HCT116 (cell line): ENCODE measurements around the gene SAE1.

Experiments used
- CBX3 ChIP-seq: IDR thresholded peaks from 2 replicates; pipeline ENCODE4 v1.6.1; 2012; ENCODE audit warnings: low read depth
- JUND ChIP-seq: IDR thresholded peaks from 2 replicates; pipeline ENCODE4 v1.6.1; 2012
- POLR2AphosphoS5 ChIP-seq: IDR thresholded peaks from 2 replicates; pipeline ENCODE4 v1.6.1; 2011; ENCODE audit warnings: mild to moderate bottlenecking, low read depth, low read length, moderate library complexity
- YY1 ChIP-seq: IDR thresholded peaks from 2 replicates; pipeline ENCODE4 v1.6.1; 2011; ENCODE audit warnings: low read length, low read depth, moderate library complexity, mild to moderate bottlenecking; ENCODE audit not compliant: insufficient replicate concordance; ENCODE audit errors: extremely low read depth
- ZNF274 ChIP-seq: fragments of 200-500 bp; sonication (Bioruptor generic); IDR thresholded peaks from 2 replicates; pipeline ENCODE4 v1.6.1; 2014; ENCODE audit warnings: mild to moderate bottlenecking, low read depth, low read length, inconsistent platforms
- TF ChIP-seq, protein P1 (sequence below), 3 experiments: fragments of 200-600 bp in 1 of 3; sonication (generic) in 1 of 3; IDR thresholded peaks in 2 of 3; conservative IDR thresholded peaks in 1 of 3; 2 replicates each; pipeline ENCODE4 v1.5.1; 2012 to 2017; ENCODE audit warnings: low read depth in 2 of 3, low read length in 2 of 3, antibody characterized with exemption in 1 of 3, borderline replicate concordance in 1 of 3, control low read depth in 1 of 3, mild to moderate bottlenecking in 1 of 3, mixed read lengths in 1 of 3, mixed run types in 1 of 3, moderate library complexity in 1 of 3; ENCODE audit not compliant: insufficient read depth in 1 of 3

DNA sequence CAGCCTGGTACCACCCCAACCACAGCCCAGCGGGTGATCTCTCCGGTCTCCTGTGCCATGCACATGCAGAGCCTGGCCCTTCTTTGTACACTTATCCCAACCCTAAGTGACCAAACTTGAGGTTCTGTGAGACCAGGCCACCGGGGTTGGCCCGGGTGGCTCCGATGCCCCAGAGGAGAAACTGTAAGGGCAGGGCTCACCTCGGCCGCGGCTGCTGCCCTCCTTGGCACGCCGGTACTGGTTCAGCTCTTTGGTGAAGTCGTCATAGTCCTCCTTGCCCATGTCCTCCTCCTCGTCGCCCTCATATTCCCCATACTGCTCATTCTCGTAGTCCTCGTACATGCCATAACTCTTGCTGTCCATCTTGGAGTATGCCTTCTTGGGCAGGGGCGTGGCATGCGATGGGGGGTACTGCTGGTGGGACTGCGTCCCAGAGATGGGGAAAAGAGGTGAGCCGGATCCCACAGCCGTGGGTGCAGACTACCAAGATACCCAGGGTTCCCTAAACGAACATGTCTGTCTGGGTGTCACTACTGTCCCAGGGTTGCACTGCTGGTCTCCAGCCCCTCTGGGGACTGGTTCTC is 40.8 kb upstream of the SAE1 start:
- TF ChIP-seq CBX3 (no peak), YY1 (no peak), POLR2AphosphoS5 (no peak), JUND (no peak), ZNF274 (no peak)
- TF ChIP-seq, protein P1, sequence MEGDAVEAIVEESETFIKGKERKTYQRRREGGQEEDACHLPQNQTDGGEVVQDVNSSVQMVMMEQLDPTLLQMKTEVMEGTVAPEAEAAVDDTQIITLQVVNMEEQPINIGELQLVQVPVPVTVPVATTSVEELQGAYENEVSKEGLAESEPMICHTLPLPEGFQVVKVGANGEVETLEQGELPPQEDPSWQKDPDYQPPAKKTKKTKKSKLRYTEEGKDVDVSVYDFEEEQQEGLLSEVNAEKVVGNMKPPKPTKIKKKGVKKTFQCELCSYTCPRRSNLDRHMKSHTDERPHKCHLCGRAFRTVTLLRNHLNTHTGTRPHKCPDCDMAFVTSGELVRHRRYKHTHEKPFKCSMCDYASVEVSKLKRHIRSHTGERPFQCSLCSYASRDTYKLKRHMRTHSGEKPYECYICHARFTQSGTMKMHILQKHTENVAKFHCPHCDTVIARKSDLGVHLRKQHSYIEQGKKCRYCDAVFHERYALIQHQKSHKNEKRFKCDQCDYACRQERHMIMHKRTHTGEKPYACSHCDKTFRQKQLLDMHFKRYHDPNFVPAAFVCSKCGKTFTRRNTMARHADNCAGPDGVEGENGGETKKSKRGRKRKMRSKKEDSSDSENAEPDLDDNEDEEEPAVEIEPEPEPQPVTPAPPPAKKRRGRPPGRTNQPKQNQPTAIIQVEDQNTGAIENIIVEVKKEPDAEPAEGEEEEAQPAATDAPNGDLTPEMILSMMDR (IDR thresholded peaks at IDR 0.05 in 2 of 3, conservative IDR thresholded peaks at IDR 0.05 in 1 of 3; ENCODE audit: borderline replicate concordance in 1 of 3, insufficient read depth in 1 of 3, low read depth in 2 of 3, low read length in 2 of 3) = no peak
